Measurements from ENCODE around the gene PRSS16.

Gene PRSS16

GRCh38 chr6:27251112-27251605 is 3.7 kb downstream of the PRSS16 start:
- peak; percentile 37 for DNase-seq
- Histone ChIP-seq H3K36me3 (no peaks in the 10 kb centered on the region), H3K27ac (no peak overlapping the region), H3K4me3 (ENCODE audit: low read depth, low read length) (peak overlapping the region; percentile 7), H3K9me3 (ENCODE audit: severe bottlenecking) (peaks cover 24% of the 10 kb centered on the region), H3K27me3 (ENCODE audit: insufficient read depth, low read depth, severe bottlenecking) (peaks cover 94% of the 10 kb centered on the region)
- no peak for TF ChIP-seq CTCF (IDR thresholded peaks at IDR 0.05; ENCODE audit: low read depth, low read length)

GRCh38 chr6:27251606-27252251 is 4.2 kb downstream of the PRSS16 start:
- Histone ChIP-seq H3K27ac (no peak overlapping the region), H3K4me3 (ENCODE audit: low read depth, low read length) (no peak overlapping the region), H3K36me3 (no peaks in the 10 kb centered on the region), H3K9me3 (ENCODE audit: severe bottlenecking) (peaks cover 24% of the 10 kb centered on the region), H3K27me3 (ENCODE audit: insufficient read depth, low read depth, severe bottlenecking) (peaks cover 88% of the 10 kb centered on the region)
- peak; percentile 22 for DNase-seq
- 0 out of 2 replicates have a peak, but pooled peaks have one; percentile 13 for TF ChIP-seq CTCF (IDR thresholded peaks at IDR 0.05; ENCODE audit: low read depth, low read length)

- Histone ChIP-seq H3K27me3 (ENCODE audit: insufficient read depth, low read depth, severe bottlenecking) (peaks cover 84% of the 10 kb centered on the region), H3K36me3 (no peaks in the 10 kb centered on the region), H3K27ac (no peak overlapping the region), H3K4me3 (ENCODE audit: low read depth, low read length) (no peak overlapping the region), H3K9me3 (ENCODE audit: severe bottlenecking) (peaks cover 25% of the 10 kb centered on the region)
- DNase-seq, result no peak
- no peak for TF ChIP-seq CTCF (IDR thresholded peaks at IDR 0.05; ENCODE audit: low read depth, low read length)
Measured at GRCh38 chr6:27254566-27254965, 7.1 kb downstream of the PRSS16 start.

- no peaks in the 10 kb centered on the region for H3K36me3 ChIP-seq
- no peak overlapping the region for H3K27ac ChIP-seq
- DNase-seq, result no peak
- peaks cover 84% of the 10 kb centered on the region for H3K27me3 ChIP-seq (ENCODE audit: insufficient read depth, low read depth, severe bottlenecking)
- peaks cover 33% of the 10 kb centered on the region for H3K9me3 ChIP-seq (ENCODE audit: severe bottlenecking)
- TF ChIP-seq CTCF (IDR thresholded peaks at IDR 0.05; ENCODE audit: low read depth, low read length), result no peak
- no peak overlapping the region for H3K4me3 ChIP-seq (ENCODE audit: low read depth, low read length)
Measured at GRCh38 chr6:27255866-27256265, 8.4 kb downstream of the PRSS16 start.

GRCh38 chr6:27260369-27260768 is 12.9 kb downstream of the PRSS16 start:
- H3K27ac ChIP-seq, result no peak overlapping the region

More at GRCh38 chr6:27260369-27260768, 12.9 kb downstream of the PRSS16 start:
- Histone ChIP-seq H3K9me3 (ENCODE audit: severe bottlenecking) (peaks cover 20% of the 10 kb centered on the region), H3K36me3 (no peaks in the 10 kb centered on the region), H3K4me3 (ENCODE audit: low read depth, low read length) (no peak overlapping the region), H3K27me3 (ENCODE audit: insufficient read depth, low read depth, severe bottlenecking) (peaks cover 83% of the 10 kb centered on the region)
- DNase-seq, result no peak
- no peak for TF ChIP-seq CTCF (IDR thresholded peaks at IDR 0.05; ENCODE audit: low read depth, low read length)

All from WERI-Rb-1 (cell line).